CD14-positive monocyte (primary cell): Measurements from ENCODE around the gene STK11IP. TPM values are rescaled to one million over a fixed set of nuclear protein-coding genes. Genes with fewer than 3 reads are reported as not detected.

Source experiments
- DNase-seq, 3 donors: peaks; one replicate each; pipeline ENCODE4 v3.0.0-alpha.2; 2011 to 2022
- H2AFZ ChIP-seq: 2 replicates; pipeline ENCODE4 v1.6.0; 2012; ENCODE audit warnings: mild to moderate bottlenecking, low read depth, low read length, inconsistent platforms; ENCODE audit not compliant: insufficient read depth, poor library complexity, severe bottlenecking
- H3K27ac ChIP-seq, 2 donors: 1 replicate in 1 of 2; 2 replicates in 1 of 2; pipeline ENCODE4 v1.5.1; 2012 to 2013; ENCODE audit warnings: low read length in 2 of 2, control low read depth in 1 of 2, inconsistent platforms in 1 of 2, low read depth in 1 of 2, mild to moderate bottlenecking in 1 of 2
- H3K27me3 ChIP-seq, 2 donors: one replicate each; pipeline versions ENCODE4 v1.6.0 to v1.6.1; 2011 to 2013; ENCODE audit warnings: low read length in 2 of 2; ENCODE audit not compliant: control insufficient read depth in 2 of 2, insufficient read depth in 2 of 2
- H3K36me3 ChIP-seq, 2 donors: replicated peaks in 1 of 2; 1 replicate in 1 of 2; 2 replicates in 1 of 2; pipeline versions ENCODE4 v1.5.1 to v1.6.1; 2012 to 2013; ENCODE audit warnings: low read length in 2 of 2, control low read depth in 1 of 2, inconsistent platforms in 1 of 2, mild to moderate bottlenecking in 1 of 2; ENCODE audit not compliant: insufficient read depth in 2 of 2, control insufficient read depth in 1 of 2
- H3K4me1 ChIP-seq, 2 donors: 1 replicate in 1 of 2; 2 replicates in 1 of 2; pipeline versions ENCODE4 v1.5.1 to v1.6.1; 2012 to 2013; ENCODE audit warnings: low read length in 2 of 2, control low read depth in 1 of 2, inconsistent platforms in 1 of 2, mild to moderate bottlenecking in 1 of 2, moderate library complexity in 1 of 2; ENCODE audit not compliant: insufficient read depth in 2 of 2, control insufficient read depth in 1 of 2
- H3K4me2 ChIP-seq: replicated peaks from 2 replicates; pipeline ENCODE3; 2012; ENCODE audit warnings: low read length, moderate library complexity, mild to moderate bottlenecking; ENCODE audit not compliant: poor library complexity, severe bottlenecking; ENCODE audit errors: extremely low read depth
- H3K4me3 ChIP-seq, 3 experiments: fragments of 200-600 bp in 1 of 3; sonication (generic) in 1 of 3; replicated peaks in 1 of 3; 1 replicate in 2 of 3; 2 replicates in 1 of 3; pipeline ENCODE4 v1.5.1; 2011 to 2013; ENCODE audit warnings: low read length in 3 of 3, mild to moderate bottlenecking in 3 of 3, control low read depth in 2 of 3, low read depth in 2 of 3, inconsistent platforms in 1 of 3, moderate library complexity in 1 of 3
- H3K79me2 ChIP-seq: 2 replicates; pipeline ENCODE4 v1.6.0; 2012; ENCODE audit warnings: mild to moderate bottlenecking, control low read depth, inconsistent platforms, low read length, moderate library complexity; ENCODE audit not compliant: insufficient read depth
- H3K9ac ChIP-seq: 2 replicates; pipeline ENCODE4 v1.6.0; 2017; ENCODE audit warnings: low read length, mild to moderate bottlenecking; ENCODE audit not compliant: insufficient read depth, poor library complexity, severe bottlenecking
- H3K9me3 ChIP-seq, 2 donors: replicated peaks in 1 of 2; 1 replicate in 1 of 2; 2 replicates in 1 of 2; pipeline versions ENCODE4 v1.5.1 to v1.6.1; 2012 to 2013; ENCODE audit warnings: low read length in 2 of 2, control low read depth in 1 of 2; ENCODE audit not compliant: control insufficient read depth in 1 of 2, insufficient read depth in 1 of 2
- H4K20me1 ChIP-seq: 2 replicates; pipeline ENCODE4 v1.6.0; 2012; ENCODE audit warnings: mild to moderate bottlenecking, low read length, control low read depth, moderate library complexity; ENCODE audit not compliant: insufficient read depth
- H3K27ac Mint-ChIP-seq, 7 donors: one replicate each; pipeline ENCODE4 v1.8.0; 2020; ENCODE audit warnings: mild to moderate bottlenecking in 7 of 7, mixed read lengths in 7 of 7, moderate library complexity in 6 of 7, inconsistent platforms in 2 of 7
- H3K27me3 Mint-ChIP-seq, 3 donors: one replicate each; pipeline ENCODE4 v1.8.0; 2021 to 2022; ENCODE audit warnings: low read depth in 3 of 3, mild to moderate bottlenecking in 3 of 3, mixed read lengths in 3 of 3, moderate library complexity in 3 of 3, inconsistent platforms in 1 of 3
- H3K36me3 Mint-ChIP-seq, 2 donors: one replicate each; pipeline ENCODE4 v1.8.0; 2020; ENCODE audit warnings: mixed read lengths in 2 of 2, inconsistent platforms in 1 of 2, mild to moderate bottlenecking in 1 of 2
- H3K4me1 Mint-ChIP-seq: one replicate; pipeline ENCODE4 v1.8.0; 2020; ENCODE audit warnings: mild to moderate bottlenecking, mixed read lengths
- H3K4me3 Mint-ChIP-seq, 2 donors: one replicate each; pipeline ENCODE4 v1.8.0; 2020; ENCODE audit warnings: mild to moderate bottlenecking in 2 of 2, mixed read lengths in 2 of 2, moderate library complexity in 1 of 2
- H3K9me3 Mint-ChIP-seq, 7 donors: one replicate each; pipeline ENCODE4 v1.8.0; 2020 to 2022; ENCODE audit warnings: mixed read lengths in 7 of 7, mild to moderate bottlenecking in 6 of 7, moderate library complexity in 6 of 7, inconsistent platforms in 2 of 7
- WGBS: methylation state at CpG from one replicate; pipeline ENCODE4 v1.1.5; 2013; ENCODE audit warnings: missing lambda C conversion rate; ENCODE audit not compliant: insufficient coverage; 5-methylcytosine and 5-hydroxymethylcytosine counted together
- intact Hi-C, 2 donors: fragments of 100-400 bp; cut with micrococcal nuclease; formaldehyde crosslinking; loops; one replicate each; pipeline versions ENCODE4 v1.15.0 to v1.15.1; 2023
- polyA plus RNA-seq, 3 donors: library from polyadenylated mRNA; depleted of rRNA in 1 of 3; unstranded in 2 of 3; stranded (reverse) in 1 of 3; fragments of 300-500 nt in 2 of 3; fragments of >200 nt in 1 of 3; fragmentation: Illumina TruSeq in 2 of 3; gene quantifications; 1 replicate in 2 of 3; 2 replicates in 1 of 3; pipeline ENCODE4 v1.2.3, GENCODE V29; 2012 to 2021
- TF ChIP-seq, protein P1 (sequence below): fragments of 200-600 bp; IDR thresholded peaks from one replicate; pipeline ENCODE4 v1.8.0; 2022; ENCODE audit warnings: antibody characterized with exemption, mild to moderate bottlenecking

Gene STK11IP
- polyA plus RNA-seq, 3 donors, result 13.0 to 79.1 (median 15.7) TPM

DNA sequence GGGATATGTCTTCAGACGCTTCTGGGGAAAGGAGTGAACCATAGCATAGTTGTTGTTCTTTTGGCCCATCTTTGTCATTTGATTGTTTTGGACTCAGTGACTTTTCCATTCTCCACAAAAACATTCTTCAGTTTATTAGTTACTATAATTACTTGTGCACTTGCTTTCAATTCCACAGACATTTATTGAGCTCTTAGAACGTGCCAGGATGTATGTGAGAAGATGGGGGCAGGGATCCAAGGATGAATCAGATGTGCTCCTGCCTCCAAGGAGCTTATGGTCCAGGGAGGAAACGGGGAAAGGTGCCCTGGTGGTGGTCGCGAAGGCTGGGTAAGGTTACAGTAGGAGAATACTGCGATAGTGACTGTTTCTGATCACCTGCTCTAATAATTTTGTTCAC lies 22.9 kb downstream of the STK11IP start:
- intact Hi-C loops, result no loop called here
- Mint-ChIP-seq H3K4me1 (peaks cover 4% of the 10 kb centered on the region), H3K27ac (no peak overlapping the region), H3K36me3 (peaks cover 15% of the 10 kb centered on the region in 2 donors), H3K4me3 (no peak overlapping the region), H3K9me3 (no peaks in the 10 kb centered on the region), H3K27me3 (peaks cover 12 to 18% (median 14%) of the 10 kb centered on the region in 3 donors)
- H3K4me3 ChIP-seq, result no peak overlapping the region
- no peaks in the 10 kb centered on the region for H3K4me1 ChIP-seq
- H3K36me3 ChIP-seq, result peaks cover 10 to 17% of the 10 kb centered on the region in 2 donors
- WGBS, result 83% methylated on average over 2 of the region's 6 CpGs
- H3K79me2 ChIP-seq, result no peaks in the 10 kb centered on the region
- peaks cover 0 to 13% of the 10 kb centered on the region in 2 donors for H3K27me3 ChIP-seq
- H2AFZ ChIP-seq, result no peak overlapping the region
- H4K20me1 ChIP-seq, result no peaks in the 10 kb centered on the region
- no peaks in the 10 kb centered on the region for H3K9me3 ChIP-seq
- H3K9ac ChIP-seq, result no peak overlapping the region
- TF ChIP-seq, protein P1, sequence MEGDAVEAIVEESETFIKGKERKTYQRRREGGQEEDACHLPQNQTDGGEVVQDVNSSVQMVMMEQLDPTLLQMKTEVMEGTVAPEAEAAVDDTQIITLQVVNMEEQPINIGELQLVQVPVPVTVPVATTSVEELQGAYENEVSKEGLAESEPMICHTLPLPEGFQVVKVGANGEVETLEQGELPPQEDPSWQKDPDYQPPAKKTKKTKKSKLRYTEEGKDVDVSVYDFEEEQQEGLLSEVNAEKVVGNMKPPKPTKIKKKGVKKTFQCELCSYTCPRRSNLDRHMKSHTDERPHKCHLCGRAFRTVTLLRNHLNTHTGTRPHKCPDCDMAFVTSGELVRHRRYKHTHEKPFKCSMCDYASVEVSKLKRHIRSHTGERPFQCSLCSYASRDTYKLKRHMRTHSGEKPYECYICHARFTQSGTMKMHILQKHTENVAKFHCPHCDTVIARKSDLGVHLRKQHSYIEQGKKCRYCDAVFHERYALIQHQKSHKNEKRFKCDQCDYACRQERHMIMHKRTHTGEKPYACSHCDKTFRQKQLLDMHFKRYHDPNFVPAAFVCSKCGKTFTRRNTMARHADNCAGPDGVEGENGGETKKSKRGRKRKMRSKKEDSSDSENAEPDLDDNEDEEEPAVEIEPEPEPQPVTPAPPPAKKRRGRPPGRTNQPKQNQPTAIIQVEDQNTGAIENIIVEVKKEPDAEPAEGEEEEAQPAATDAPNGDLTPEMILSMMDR, result no peak
- no peak for DNase-seq
- no peak overlapping the region for H3K27ac ChIP-seq
- H3K4me2 ChIP-seq, result no peak overlapping the region

DNA sequence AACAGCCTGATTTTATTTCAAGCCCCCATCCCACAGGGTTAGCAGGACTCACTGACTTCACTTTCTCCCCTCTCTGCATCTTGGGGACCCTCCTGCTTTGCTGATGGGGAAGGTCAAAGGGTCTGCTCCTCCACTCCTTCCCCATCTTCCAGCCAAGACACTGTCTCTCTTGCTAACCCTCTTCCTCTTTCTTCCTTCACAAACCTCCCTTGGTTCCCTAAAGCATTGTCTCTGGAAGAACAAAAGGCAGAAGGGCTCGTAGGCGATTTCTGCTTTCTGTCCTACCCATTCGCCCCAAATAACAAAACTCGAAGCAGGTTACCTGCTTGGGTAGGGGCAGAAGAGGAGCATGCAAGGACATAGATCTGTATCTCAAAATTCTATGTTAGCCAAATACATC lies 24.3 kb downstream of the STK11IP start:
- H3K36me3 Mint-ChIP-seq, result peaks cover under 1 to 3% of the 10 kb centered on the region in 2 donors
- Histone ChIP-seq H3K4me2 (no peak overlapping the region), H3K27ac (no peak overlapping the region), H3K4me3 (no peak overlapping the region), H3K36me3 (peaks cover 0 to 3% of the 10 kb centered on the region in 2 donors), H3K9me3 (peaks cover 2% of the 10 kb centered on the region in 2 donors), H2AFZ (no peak overlapping the region), H4K20me1 (no peaks in the 10 kb centered on the region), H3K9ac (no peak overlapping the region), H3K79me2 (no peaks in the 10 kb centered on the region), H3K27me3 (peaks cover 8 to 25% of the 10 kb centered on the region in 2 donors), H3K4me1 (no peaks in the 10 kb centered on the region)
- no CpG with 5 or more reads among the region's 4 CpGs for WGBS
- TF ChIP-seq, protein P1, result no peak
- DNase-seq, result no peak
- peak overlapping the region in 1 of 7 donors; percentile 74 for H3K27ac Mint-ChIP-seq
- intact Hi-C loops, result no loop called here
- H3K4me3 Mint-ChIP-seq, result no peak overlapping the region
- H3K9me3 Mint-ChIP-seq, result peaks cover 0 to 2% (median under 1%) of the 10 kb centered on the region in 7 donors
- H3K27me3 Mint-ChIP-seq, result peaks cover 21 to 30% (median 25%) of the 10 kb centered on the region in 3 donors
- H3K4me1 Mint-ChIP-seq, result peaks cover 4% of the 10 kb centered on the region
